GM12892 (cell line): ENCODE results near the gene SPATA2L.

ENCODE experiments used
- POLR2A ChIP-seq: IDR thresholded peaks from 2 replicates; pipeline ENCODE4 v1.6.1; 2011; ENCODE audit warnings: low read depth, low read length, control low read depth
- POLR2AphosphoS5 ChIP-seq: IDR thresholded peaks from 2 replicates; pipeline ENCODE4 v1.6.1; 2011; ENCODE audit warnings: low read depth, low read length, control low read depth

GRCh38 chr16:89749637-89750036 is 48.1 kb upstream of the SPATA2L start:
- TF ChIP-seq POLR2A, result no peak
- no peak for TF ChIP-seq POLR2AphosphoS5
